SKM-1 (cell line): ENCODE data around the gene RNF207.

ENCODE experiments used
- DNase-seq: peaks from one replicate; lab custom pipeline; 2025; ENCODE audit not compliant: unreplicated experiment; lab: John Stamatoyannopoulos, UW

RNF207 gene

GRCh38 chr1:6174621-6175410 is 31.1 kb upstream of the RNF207 start:
- no peak for DNase-seq

GRCh38 chr1:6175411-6175828 is 30.5 kb upstream of the RNF207 start:
- no peak for DNase-seq

- no peak for DNase-seq
Measured at GRCh38 chr1:6176779-6177178, 29.1 kb upstream of the RNF207 start.

- DNase-seq, result no peak
Measured at GRCh38 chr1:6177681-6178380, 28.1 kb upstream of the RNF207 start.

GRCh38 chr1:6178751-6179563 is 27.0 kb upstream of the RNF207 start:
- no peak for DNase-seq

- no peak for DNase-seq
Measured at GRCh38 chr1:6179564-6180175, 26.2 kb upstream of the RNF207 start.

GRCh38 chr1:6180268-6180706 is 25.6 kb upstream of the RNF207 start, which contains the start of gene CHD5:
Gene CHD5 (minus strand): TSS chr1:6180321. CDS start chr1:6180023, 298 bp downstream.
- no peak for DNase-seq

GRCh38 chr1:6180707-6181311 is 25.1 kb upstream of the RNF207 start:
- no peak for DNase-seq

- DNase-seq, result no peak
Measured at GRCh38 chr1:6181347-6181770, 24.6 kb upstream of the RNF207 start.

GRCh38 chr1:6183520-6183989 is 22.4 kb upstream of the RNF207 start:
- no peak for DNase-seq

- DNase-seq, result no peak
Measured at GRCh38 chr1:6184083-6184783, 21.7 kb upstream of the RNF207 start.

GRCh38 chr1:6185151-6185550 is 20.8 kb upstream of the RNF207 start:
- no peak for DNase-seq

GRCh38 chr1:6185635-6186382 is 20.1 kb upstream of the RNF207 start:
- DNase-seq, result no peak

- no peak for DNase-seq
Measured at GRCh38 chr1:6188466-6188865, 17.5 kb upstream of the RNF207 start.

- no peak for DNase-seq
Measured at GRCh38 chr1:6191968-6192367, 14.0 kb upstream of the RNF207 start.

GRCh38 chr1:6197746-6198427 is 8.0 kb upstream of the RNF207 start:
- DNase-seq, result no peak

GRCh38 chr1:6198646-6199297 is 7.1 kb upstream of the RNF207 start:
- no peak for DNase-seq
